GM06990 (cell line): ENCODE measurements around the gene LAMTOR2.
A peak's percentile ranks its signal among the peaks of the same experiment; 100 is the strongest.

Experiments
- DNase-seq: peaks from one replicate; pipeline ENCODE4 v3.0.0-alpha.2; 2011; ENCODE audit not compliant: insufficient read length; ENCODE audit errors: extremely low read depth
- H3K27me3 ChIP-seq: replicated peaks from 2 replicates; pipeline ENCODE4 v1.6.0; 2011; ENCODE audit warnings: low read length; ENCODE audit not compliant: control insufficient read depth, insufficient read depth
- H3K36me3 ChIP-seq: 2 replicates; pipeline ENCODE4 v1.5.1; 2011; ENCODE audit warnings: low read length; ENCODE audit not compliant: control insufficient read depth, insufficient read depth
- H3K4me3 ChIP-seq: replicated peaks from 2 replicates; pipeline ENCODE4 v1.5.1; 2011; ENCODE audit warnings: low read depth, mild to moderate bottlenecking, control low read depth, low read length
- TF ChIP-seq, protein P1 (sequence below): IDR thresholded peaks from 2 replicates; pipeline ENCODE4 v1.5.1; 2011; ENCODE audit warnings: low read length, control low read depth, mild to moderate bottlenecking, inconsistent platforms; ENCODE audit not compliant: insufficient read depth, poor library complexity, severe bottlenecking

LAMTOR2 gene

DNA sequence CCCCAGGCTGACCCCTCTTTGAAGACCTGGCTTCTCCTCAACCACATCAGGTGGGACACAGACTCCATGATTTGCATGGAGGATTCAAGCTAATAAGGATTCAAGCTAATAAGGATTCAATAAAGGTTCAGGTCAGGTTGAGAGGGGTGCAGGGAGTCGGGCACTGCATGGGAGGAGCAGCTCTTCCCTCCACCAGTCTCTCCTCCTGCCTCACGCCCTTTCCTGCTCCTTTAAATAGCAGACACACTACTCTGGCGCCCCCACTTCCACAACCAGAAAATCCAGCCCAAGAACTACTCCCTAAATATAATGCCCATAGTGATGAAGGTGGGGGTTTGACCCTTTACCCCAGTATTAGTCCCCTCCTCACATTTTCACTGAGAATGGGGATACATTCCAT is 20.6 kb downstream of the LAMTOR2 start:
- TF ChIP-seq, protein P1, sequence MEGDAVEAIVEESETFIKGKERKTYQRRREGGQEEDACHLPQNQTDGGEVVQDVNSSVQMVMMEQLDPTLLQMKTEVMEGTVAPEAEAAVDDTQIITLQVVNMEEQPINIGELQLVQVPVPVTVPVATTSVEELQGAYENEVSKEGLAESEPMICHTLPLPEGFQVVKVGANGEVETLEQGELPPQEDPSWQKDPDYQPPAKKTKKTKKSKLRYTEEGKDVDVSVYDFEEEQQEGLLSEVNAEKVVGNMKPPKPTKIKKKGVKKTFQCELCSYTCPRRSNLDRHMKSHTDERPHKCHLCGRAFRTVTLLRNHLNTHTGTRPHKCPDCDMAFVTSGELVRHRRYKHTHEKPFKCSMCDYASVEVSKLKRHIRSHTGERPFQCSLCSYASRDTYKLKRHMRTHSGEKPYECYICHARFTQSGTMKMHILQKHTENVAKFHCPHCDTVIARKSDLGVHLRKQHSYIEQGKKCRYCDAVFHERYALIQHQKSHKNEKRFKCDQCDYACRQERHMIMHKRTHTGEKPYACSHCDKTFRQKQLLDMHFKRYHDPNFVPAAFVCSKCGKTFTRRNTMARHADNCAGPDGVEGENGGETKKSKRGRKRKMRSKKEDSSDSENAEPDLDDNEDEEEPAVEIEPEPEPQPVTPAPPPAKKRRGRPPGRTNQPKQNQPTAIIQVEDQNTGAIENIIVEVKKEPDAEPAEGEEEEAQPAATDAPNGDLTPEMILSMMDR = no peak
- DNase-seq = no peak
- H3K4me3 ChIP-seq = no peak overlapping the region
- no peaks in the 10 kb centered on the region; the same call in 1 of the 2 replicates for H3K27me3 ChIP-seq
- no peaks in the 10 kb centered on the region for H3K36me3 ChIP-seq

DNA sequence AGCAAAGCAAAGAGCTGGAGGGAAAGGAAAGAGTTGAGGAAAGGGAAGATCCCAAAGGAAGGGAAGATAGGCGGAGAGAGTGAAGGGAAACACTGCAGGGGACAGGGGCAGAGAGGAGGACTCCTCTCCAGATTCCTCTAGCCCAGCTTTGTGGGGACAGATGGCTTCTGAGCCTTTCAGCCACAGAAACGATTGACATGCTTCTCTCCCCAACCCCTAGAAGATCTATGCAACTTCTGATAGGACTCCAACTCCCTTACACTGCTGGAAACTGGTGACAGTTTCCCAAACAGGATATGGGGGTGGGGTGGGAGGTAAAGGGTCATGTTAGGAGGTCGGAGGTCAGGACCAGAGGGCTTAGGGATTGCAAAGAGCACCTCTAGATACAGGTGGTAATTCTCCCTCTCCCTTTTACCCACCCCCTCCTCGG is 21.2 kb downstream of the LAMTOR2 start:
- Histone ChIP-seq H3K27me3 (no peaks in the 10 kb centered on the region; the same call in 1 of the 2 replicates), H3K36me3 (no peaks in the 10 kb centered on the region), H3K4me3 (no peak overlapping the region)
- no peak for DNase-seq
- TF ChIP-seq, protein P1 = no peak

DNA sequence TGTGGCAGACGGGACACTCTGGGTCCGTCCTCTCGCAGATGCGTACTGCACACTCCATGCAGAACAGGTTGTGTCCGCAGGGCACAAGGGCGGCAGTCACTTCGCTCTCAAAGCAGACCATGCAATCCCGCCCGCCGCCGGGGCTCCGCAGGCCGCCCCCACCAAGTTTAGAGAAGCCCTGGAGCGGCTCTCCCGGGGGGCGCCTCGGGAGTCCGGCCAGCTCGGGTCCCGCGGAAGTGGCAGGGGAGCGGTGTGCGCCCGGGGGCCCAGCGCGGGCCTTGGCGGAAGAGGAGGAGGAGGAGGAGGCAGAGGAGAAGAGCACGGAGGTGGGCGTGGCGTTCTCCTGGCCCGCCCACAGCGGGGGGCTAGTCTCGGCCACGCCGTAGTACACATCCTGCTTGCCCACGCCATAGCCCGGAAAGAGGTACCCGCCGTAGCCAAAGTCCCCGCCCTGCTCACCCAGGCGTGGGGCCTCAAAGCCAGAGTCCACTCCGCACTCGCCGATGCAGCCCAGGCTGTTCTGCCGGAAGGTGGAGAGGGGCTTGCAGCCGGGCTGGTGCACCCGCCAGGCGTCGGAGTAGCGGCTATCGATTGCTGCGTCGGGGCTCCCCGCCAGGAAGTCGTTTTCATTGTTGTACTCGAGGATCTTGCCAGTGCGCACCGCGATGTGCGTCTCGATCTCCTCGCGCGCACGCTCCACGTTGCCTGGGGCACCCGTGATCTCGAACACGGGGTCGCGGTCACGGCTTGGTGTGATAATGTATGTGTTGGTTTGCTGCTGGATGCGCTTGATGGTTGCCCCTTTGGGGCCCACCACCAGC is 22.2 kb downstream of the LAMTOR2 start:
- TF ChIP-seq, protein P1 = no peak
- Histone ChIP-seq H3K36me3 (no peaks in the 10 kb centered on the region), H3K4me3 (peak overlapping the region; percentile 20; the same call in 1 of the 2 replicates), H3K27me3 (peaks cover 1% of the 10 kb centered on the region; the same call in 1 of the 2 replicates)
- peak; percentile 90 for DNase-seq

DNA sequence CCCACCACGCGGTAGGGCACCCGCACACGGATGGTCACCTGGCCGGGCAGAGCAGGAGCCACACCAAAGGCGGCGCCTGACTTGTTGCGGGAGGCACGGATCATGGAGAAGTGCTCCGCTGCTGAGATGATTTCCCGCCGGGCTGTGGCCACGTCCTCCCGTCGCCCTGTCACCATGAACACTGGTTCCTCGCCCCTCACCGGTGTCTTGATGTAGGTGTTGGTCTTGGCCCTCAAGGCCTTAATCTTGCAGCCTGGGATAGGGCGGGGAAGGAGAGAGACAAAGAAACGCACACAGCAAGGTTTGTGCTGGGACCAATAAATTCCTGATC is 22.8 kb downstream of the LAMTOR2 start:
- Histone ChIP-seq H3K4me3 (no peak overlapping the region), H3K36me3 (no peaks in the 10 kb centered on the region), H3K27me3 (peaks cover 1% of the 10 kb centered on the region; the same call in 1 of the 2 replicates)
- no peak for DNase-seq
- TF ChIP-seq, protein P1 = no peak

DNA sequence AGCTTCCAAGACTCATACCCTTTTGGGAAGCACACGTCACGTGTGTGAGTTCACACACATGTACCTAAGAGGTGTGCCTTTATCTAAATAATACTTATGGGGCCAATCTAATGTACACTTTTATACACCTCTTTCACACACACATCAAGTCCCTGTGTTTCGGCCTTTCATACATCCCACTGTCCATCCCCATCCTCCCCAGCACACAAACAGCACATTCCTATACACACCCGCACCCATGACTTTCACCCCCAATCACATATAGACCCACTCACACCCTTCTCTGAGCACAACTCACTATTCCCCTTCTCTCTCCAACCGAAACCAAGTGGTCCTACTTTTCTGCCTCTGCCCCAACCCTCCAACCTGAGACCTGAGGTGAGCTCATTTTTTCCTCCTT is 24.1 kb downstream of the LAMTOR2 start:
- H3K27me3 ChIP-seq = peaks cover 1% of the 10 kb centered on the region; the same call in 1 of the 2 replicates
- H3K36me3 ChIP-seq = no peaks in the 10 kb centered on the region
- no peak overlapping the region for H3K4me3 ChIP-seq
- TF ChIP-seq, protein P1 = no peak
- DNase-seq = no peak
